Measurements from ENCODE around the gene PWWP2B. TPM values are rescaled to one million over a fixed set of nuclear protein-coding genes. Genes with fewer than 3 reads are reported as not detected.
A peak's percentile ranks its signal among the peaks of the same experiment; 100 is the strongest.

PWWP2B gene
- total RNA-seq, 2 experiments from 2014 or later: 5.5 to 6.3 TPM

GRCh38 chr10:132396494-132397035 lies 435 bp upstream of the PWWP2B start:
- H3K27me3 Mint-ChIP-seq: peaks cover 6% of the 10 kb centered on the region
- no peak overlapping the region for H3K4me3 Mint-ChIP-seq
- H3K36me3 Mint-ChIP-seq (ENCODE audit: low read depth): no peaks in the 10 kb centered on the region
- DNase-seq: peak; percentile 72
- ChIA-PET CTCF (no interaction called here), POLR2A (interaction anchor here (0.5 to 2.7 kb wide), 2 partner anchors 50 to 67 kb away, joined by 3 to 22 read pairs; no protein-coding TSS in a partner anchor)
- peaks cover 6% of the 10 kb centered on the region for H3K9me3 Mint-ChIP-seq
- H3K4me1 Mint-ChIP-seq: peaks cover 9% of the 10 kb centered on the region
- no peak overlapping the region for H3K27ac Mint-ChIP-seq

DNA sequence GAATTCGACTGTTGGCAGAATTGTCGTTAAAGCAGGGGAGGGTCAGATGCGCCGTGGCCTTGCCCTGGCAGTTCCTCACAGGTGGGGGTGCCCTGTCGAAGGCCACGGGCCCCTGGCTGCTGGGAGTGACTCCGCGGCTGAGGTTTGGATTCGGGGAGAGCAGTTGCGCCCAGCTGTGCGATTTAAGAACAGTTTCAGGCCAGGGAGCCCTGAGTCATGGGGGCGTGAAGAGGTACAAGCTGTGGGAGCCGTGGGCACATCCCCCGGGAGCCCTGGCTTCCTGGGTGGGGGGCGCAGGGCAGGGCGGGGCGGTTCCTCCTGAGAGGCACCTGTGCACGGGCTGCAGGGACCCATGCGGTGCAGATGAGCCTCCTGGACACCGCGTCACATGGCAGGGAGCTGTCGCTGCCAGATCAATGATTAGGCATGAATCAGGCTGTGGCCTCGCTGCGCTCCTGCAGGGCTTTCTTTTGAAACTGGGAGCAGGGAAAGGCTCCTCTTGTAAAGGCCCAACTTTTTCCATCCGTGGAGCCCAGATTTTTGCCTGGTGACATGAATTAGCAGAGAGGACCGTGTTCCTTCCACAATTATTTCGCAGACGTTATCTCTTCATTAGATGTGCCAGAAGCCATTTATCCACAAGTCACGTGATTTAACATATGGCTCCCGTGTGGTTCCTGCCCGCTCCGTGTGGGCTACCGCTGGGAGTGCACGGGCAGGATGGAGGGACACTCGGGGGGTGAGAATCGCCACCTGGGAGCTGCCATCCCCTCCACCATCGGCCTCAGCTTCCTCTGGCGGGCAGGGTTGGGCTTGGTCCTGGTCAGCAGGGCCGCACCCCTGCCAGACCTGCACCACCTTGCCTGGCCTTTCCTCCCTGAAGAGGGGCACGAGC lies 918 bp downstream of the PWWP2B start:
- Mint-ChIP-seq H3K4me1 (peaks cover 9% of the 10 kb centered on the region), H3K27ac (peak overlapping the region; percentile 29), H3K9me3 (no peaks in the 10 kb centered on the region), H3K27me3 (peaks cover 6% of the 10 kb centered on the region), H3K4me3 (peak overlapping the region; percentile 79), H3K36me3 (ENCODE audit: low read depth) (no peaks in the 10 kb centered on the region)
- ChIA-PET CTCF (interaction anchor here (1.2 kb wide), 1 partner anchor 9 kb away, joined by 3 read pairs; no protein-coding TSS in a partner anchor), POLR2A (interaction anchor here (0.8 to 2.7 kb wide), 3 partner anchors 17 to 48 kb away, joined by 3 to 22 read pairs (median 4); no protein-coding TSS in a partner anchor)
- DNase-seq: peak; percentile 40

- no peak overlapping the region for H3K27ac Mint-ChIP-seq
- POLR2A ChIA-PET: interaction anchor here (0.8 to 2.7 kb wide), 2 partner anchors 18 to 48 kb away, joined by 3 to 22 read pairs; no protein-coding TSS in a partner anchor
- CTCF ChIA-PET: interaction anchor here (1.2 kb wide), 1 partner anchor 8 kb away, joined by 3 read pairs; no protein-coding TSS in a partner anchor
- H3K27me3 Mint-ChIP-seq: peaks cover 6% of the 10 kb centered on the region
- H3K4me3 Mint-ChIP-seq: no peak overlapping the region
- DNase-seq: no peak
- peaks cover 9% of the 10 kb centered on the region for H3K4me1 Mint-ChIP-seq
- H3K36me3 Mint-ChIP-seq (ENCODE audit: low read depth): no peaks in the 10 kb centered on the region
- no peaks in the 10 kb centered on the region for H3K9me3 Mint-ChIP-seq
Measured at GRCh38 chr10:132398566-132398991, 1.6 kb downstream of the PWWP2B start.

- no peak for DNase-seq
- POLR2A ChIA-PET: interaction anchor here (2.7 kb wide), 1 partner anchor 47 kb away, joined by 22 read pairs; no protein-coding TSS in a partner anchor
- Mint-ChIP-seq H3K9me3 (no peaks in the 10 kb centered on the region), H3K4me1 (peaks cover 9% of the 10 kb centered on the region), H3K4me3 (peak overlapping the region; percentile 13), H3K27me3 (peaks cover 6% of the 10 kb centered on the region), H3K36me3 (ENCODE audit: low read depth) (no peaks in the 10 kb centered on the region), H3K27ac (no peak overlapping the region)
- CTCF ChIA-PET: no interaction called here
Measured at GRCh38 chr10:132399117-132400035, 2.4 kb downstream of the PWWP2B start.

GRCh38 chr10:132400041-132400546 lies 3.1 kb downstream of the PWWP2B start:
- Mint-ChIP-seq H3K4me3 (no peak overlapping the region), H3K27me3 (peaks cover 6% of the 10 kb centered on the region), H3K36me3 (ENCODE audit: low read depth) (no peaks in the 10 kb centered on the region), H3K9me3 (no peaks in the 10 kb centered on the region), H3K4me1 (peaks cover 9% of the 10 kb centered on the region), H3K27ac (no peak overlapping the region)
- ChIA-PET CTCF (no interaction called here), POLR2A (no interaction called here)
- DNase-seq: no peak

- ChIA-PET CTCF (no interaction called here), POLR2A (no interaction called here)
- DNase-seq: no peak
- Mint-ChIP-seq H3K36me3 (ENCODE audit: low read depth) (no peaks in the 10 kb centered on the region), H3K27ac (no peak overlapping the region), H3K27me3 (peaks cover 4% of the 10 kb centered on the region), H3K9me3 (no peaks in the 10 kb centered on the region), H3K4me1 (peaks cover 9% of the 10 kb centered on the region), H3K4me3 (no peak overlapping the region)
Measured at GRCh38 chr10:132400547-132401151, 3.6 kb downstream of the PWWP2B start.

DNA sequence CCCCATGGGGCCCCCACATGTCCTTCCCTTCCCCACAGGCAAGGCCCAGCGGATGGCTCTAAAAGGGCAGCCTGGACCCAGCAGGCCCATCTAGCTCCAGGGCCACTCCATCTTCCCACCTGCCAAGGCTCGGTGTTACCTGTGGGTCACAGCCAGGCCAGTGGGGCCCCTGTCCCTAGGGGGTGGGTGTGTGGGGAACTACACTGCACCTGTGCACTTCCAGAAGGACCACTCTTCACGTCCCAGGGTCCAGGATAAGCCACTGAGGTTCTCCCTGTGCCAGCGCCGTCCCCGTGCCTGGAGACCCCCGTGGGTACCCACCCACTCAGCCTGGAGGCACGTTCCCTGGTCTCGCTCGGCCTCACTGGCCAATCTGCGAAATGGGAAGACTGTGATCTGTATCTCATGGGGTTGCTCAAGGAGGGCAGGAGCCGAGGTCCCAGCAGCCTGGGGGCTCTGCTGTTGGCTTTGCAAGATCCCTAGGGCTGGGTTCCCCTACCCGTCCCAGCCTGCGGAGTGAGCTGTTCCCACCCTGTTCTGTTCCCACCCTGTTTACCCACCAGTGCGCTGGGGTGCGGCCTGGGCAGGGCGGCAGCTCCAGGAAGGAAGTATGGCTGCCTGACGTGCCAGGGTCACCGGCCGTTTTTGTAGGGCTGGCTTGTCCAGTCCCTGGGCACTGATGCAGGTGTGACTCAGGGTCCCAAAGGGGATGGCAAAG lies 4.6 kb downstream of the PWWP2B start:
- Mint-ChIP-seq H3K27me3 (peaks cover 4% of the 10 kb centered on the region), H3K4me1 (peaks cover 9% of the 10 kb centered on the region), H3K4me3 (no peak overlapping the region), H3K27ac (no peak overlapping the region), H3K36me3 (ENCODE audit: low read depth) (no peaks in the 10 kb centered on the region), H3K9me3 (no peaks in the 10 kb centered on the region)
- no peak for DNase-seq
- ChIA-PET CTCF (no interaction called here), POLR2A (no interaction called here)

GRCh38 chr10:132402781-132403241 lies 5.8 kb downstream of the PWWP2B start:
- DNase-seq: no peak
- ChIA-PET CTCF (no interaction called here), POLR2A (no interaction called here)
- Mint-ChIP-seq H3K36me3 (ENCODE audit: low read depth) (no peaks in the 10 kb centered on the region), H3K27ac (no peak overlapping the region), H3K4me1 (peaks cover 8% of the 10 kb centered on the region), H3K4me3 (no peak overlapping the region), H3K27me3 (peaks cover 3% of the 10 kb centered on the region), H3K9me3 (no peaks in the 10 kb centered on the region)

DNA sequence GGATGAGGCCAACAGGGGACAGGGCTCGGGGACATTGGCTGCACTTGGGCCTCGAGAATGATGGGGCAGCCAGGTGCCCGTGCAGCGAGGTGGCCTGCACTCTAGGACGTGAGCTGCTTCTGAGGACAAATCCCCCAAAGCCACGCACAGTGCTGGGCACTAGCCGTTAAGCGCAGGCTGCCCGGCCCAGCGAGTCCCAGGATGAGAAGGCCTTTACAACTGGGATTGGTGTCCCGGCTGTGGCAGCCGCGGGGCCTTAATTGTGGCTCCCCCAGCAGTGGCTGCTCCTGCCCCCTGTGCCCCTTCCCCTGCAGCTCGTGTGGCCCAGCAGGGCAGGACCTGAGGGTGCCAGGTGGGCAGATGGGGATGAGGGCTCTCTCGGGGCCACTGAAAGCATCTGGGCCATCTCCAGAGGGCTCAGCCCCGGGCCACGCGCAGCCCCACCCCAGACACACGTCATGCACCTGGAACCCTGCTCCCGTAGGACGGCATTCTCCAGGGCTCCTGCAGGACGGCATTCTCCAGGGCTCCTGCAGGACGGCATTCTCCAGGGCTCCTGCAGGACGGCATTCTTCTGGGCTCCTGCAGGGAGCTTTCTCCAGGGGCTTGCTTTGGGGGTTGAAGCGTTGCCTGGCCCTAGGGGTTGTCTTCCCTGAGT lies 6.6 kb downstream of the PWWP2B start:
- CTCF ChIA-PET: no interaction called here
- no peak overlapping the region for H3K27ac Mint-ChIP-seq
- H3K4me3 Mint-ChIP-seq: no peak overlapping the region

DNA sequence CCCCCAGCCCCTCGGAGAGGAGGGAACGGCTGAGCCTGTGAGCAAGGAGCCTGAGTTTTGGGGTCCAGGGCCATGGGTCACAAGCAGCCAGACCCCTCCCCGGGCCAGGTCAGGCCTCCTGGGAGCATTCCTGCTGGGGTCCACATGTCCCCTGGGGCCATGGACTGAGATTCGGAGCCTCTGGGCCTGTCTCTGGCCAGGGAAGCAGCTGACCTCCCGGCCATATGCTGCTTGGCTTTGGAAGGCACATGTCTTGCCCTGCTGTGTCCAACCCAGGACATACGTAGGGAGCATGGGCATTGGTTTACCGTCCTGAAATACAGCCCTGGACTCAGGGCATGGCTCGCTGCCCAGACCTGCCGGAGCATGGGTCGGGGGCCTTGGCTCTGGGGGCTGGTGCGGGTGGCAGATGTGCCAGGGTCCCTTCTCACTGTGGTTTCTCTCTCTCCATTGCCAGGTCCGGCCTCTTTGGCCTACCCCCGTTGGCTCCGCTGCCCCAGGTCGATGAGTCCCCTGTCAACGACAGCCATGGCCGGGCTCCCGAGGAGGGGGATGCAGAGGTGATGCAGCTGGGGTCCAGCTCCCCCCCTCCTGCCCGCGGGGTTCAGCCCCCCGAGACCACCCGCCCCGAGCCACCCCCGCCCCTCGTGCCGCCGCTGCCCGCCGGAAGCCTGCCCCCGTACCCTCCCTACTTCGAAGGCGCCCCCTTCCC lies 7.3 kb downstream of the PWWP2B start:
- Mint-ChIP-seq H3K4me1 (peaks cover 7% of the 10 kb centered on the region), H3K36me3 (ENCODE audit: low read depth) (no peaks in the 10 kb centered on the region), H3K27me3 (no peaks in the 10 kb centered on the region), H3K4me3 (no peak overlapping the region), H3K27ac (no peak overlapping the region), H3K9me3 (no peaks in the 10 kb centered on the region)
- ChIA-PET POLR2A (no interaction called here), CTCF (no interaction called here)
- DNase-seq: no peak

More for the DNA sequence above, 6.6 kb downstream of the PWWP2B start:
- Mint-ChIP-seq H3K9me3 (no peaks in the 10 kb centered on the region), H3K27me3 (no peaks in the 10 kb centered on the region), H3K36me3 (ENCODE audit: low read depth) (no peaks in the 10 kb centered on the region), H3K4me1 (peaks cover 7% of the 10 kb centered on the region)
- DNase-seq: no peak
- POLR2A ChIA-PET: no interaction called here

- POLR2A ChIA-PET: no interaction called here
- Mint-ChIP-seq H3K27me3 (no peaks in the 10 kb centered on the region), H3K36me3 (ENCODE audit: low read depth) (no peaks in the 10 kb centered on the region), H3K4me1 (peaks cover 7% of the 10 kb centered on the region), H3K9me3 (no peaks in the 10 kb centered on the region), H3K27ac (no peak overlapping the region), H3K4me3 (no peak overlapping the region)
- DNase-seq: no peak
- CTCF ChIA-PET: no interaction called here
Measured at GRCh38 chr10:132404911-132405462, 8.0 kb downstream of the PWWP2B start.

Data from activated CD4-positive, alpha-beta memory T cell treated with anti-CD3 and anti-CD28 coated beads, Interleukin-2, amount 10 ng/mL, durations not matched to agents 7 days and 5 days (primary cell).